HG03025 (cell line): ENCODE measurements around the gene ZSCAN25.
"Not testable (repeated sequence)": the region's sequence is repeated elsewhere in the genome, so short reads cannot be mapped to it uniquely, and the experiment has no call there.

Source experiments
- ATAC-seq: cut with Tn5 transposase; IDR thresholded peaks from one replicate; pipeline ENCODE4 v1.9.1; 2021; ENCODE audit warnings: mild to moderate bottlenecking, moderate library complexity; ENCODE audit not compliant: unreplicated experiment, low FRiP score

The ZSCAN25 gene

DNA sequence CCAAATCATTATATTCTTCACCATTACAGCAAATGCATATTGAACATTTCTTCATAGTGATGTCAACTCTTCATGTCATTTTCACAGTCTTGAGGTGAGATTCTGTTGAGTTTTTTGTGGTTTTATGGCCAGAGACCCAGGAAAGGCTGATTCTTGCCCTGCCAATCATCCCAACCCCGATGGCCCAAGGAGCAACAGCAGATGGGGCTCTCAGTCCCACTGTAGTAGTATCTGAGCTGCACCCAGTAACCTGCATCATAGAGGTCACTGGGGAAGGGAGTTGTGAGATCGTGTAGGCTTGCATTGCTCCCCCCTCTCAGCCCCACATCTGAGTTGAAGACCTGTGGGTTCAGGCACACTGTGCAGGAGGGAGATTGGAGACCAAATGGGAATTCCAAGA lies 26.7 kb downstream of the ZSCAN25 start:
- ATAC-seq, result no peak

- no peak for ATAC-seq
Observed at GRCh38 chr7:99644431-99644830, 27.7 kb downstream of the ZSCAN25 start.

- no peak for ATAC-seq
Observed at GRCh38 chr7:99645590-99645989, 28.8 kb downstream of the ZSCAN25 start.

DNA sequence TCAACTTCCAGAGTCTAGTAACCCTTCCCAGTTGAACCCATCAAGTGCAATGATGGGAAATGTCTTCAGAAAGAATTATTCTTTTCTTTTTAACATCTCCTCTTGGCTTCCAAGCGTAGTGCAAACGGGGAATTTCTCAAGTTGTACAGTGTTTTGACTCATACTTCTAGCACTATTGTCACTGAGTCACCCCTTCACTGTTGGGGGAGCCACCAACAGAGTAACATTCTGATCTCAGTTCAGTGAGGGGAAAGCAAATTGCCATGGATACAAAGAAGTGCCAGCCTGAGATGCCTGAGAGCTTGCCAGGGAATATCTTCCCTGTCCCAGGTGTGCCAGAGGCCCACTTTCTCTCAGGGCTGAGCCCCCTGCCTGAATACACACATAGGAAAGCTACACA lies 32.1 kb downstream of the ZSCAN25 start:
- no peak for ATAC-seq

GRCh38 chr7:99651290-99651689 lies 34.5 kb downstream of the ZSCAN25 start:
- no peak for ATAC-seq

DNA sequence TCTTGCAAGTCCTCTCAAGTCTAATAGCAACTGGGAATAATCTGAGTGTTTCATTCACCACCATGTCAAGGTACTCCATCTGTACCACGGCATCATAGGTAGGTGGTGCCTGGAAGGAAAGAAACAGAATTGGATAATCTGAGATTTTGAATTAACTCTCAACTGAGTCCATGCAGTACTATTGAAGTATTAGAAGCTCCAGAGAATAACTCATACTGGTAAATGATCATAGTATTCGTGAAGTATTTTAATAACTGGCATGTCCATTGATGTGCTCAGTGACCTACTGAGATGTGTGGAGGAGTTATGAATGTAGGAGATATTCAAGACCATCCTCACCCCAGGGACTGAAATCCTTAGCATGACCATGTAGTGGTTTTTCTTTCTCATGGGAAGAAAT lies 35.9 kb downstream of the ZSCAN25 start:
- no peak for ATAC-seq

GRCh38 chr7:99653269-99653668 lies 36.5 kb downstream of the ZSCAN25 start:
- ATAC-seq, result not testable (repeated sequence)

GRCh38 chr7:99653754-99654153 lies 37.0 kb downstream of the ZSCAN25 start:
- ATAC-seq, result no peak

GRCh38 chr7:99654626-99655025 lies 37.9 kb downstream of the ZSCAN25 start:
- ATAC-seq, result not testable (repeated sequence)

DNA sequence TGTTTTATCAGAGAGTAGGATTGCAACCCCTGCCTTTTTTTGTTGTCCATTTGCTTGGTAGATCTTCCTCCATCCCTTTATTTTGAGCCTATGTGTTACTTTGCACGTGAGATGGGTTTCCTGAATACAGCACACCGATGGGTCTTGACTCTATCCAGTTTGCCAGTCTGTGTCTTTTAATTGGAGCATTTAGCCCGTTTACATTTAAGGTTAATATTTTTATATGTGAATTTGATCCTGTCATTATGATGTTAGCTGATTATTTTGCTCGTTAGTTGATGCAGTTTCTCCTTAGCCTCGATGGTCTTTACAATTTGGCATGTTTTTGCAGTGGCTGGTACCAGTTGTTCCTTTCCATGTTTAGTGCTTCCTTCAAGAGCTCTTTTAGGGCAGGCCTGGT lies 41.1 kb downstream of the ZSCAN25 start:
- not testable (repeated sequence) for ATAC-seq

GRCh38 chr7:99665312-99666012 lies 48.7 kb downstream of the ZSCAN25 start:
- no peak for ATAC-seq

DNA sequence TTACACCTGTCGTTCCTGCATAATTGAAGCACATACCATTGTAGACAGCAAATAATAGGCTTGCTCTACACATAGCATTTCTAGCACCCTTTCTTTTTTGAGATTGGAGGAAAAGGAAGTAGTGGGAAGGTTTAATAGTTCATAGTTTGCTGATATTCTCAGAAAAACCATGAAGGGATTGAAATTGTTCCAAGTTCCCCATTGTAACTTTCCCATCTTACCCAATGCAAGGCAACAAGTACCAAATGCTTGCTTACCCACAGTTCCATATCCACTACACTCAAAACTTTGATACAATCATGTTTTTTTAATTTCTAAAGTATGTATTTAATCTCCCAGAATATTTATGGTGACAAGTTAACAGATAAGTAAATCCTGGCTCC lies 49.3 kb downstream of the ZSCAN25 start:
- ATAC-seq, result no peak

GRCh38 chr7:99667179-99667578 lies 50.4 kb downstream of the ZSCAN25 start:
- ATAC-seq, result no peak

DNA sequence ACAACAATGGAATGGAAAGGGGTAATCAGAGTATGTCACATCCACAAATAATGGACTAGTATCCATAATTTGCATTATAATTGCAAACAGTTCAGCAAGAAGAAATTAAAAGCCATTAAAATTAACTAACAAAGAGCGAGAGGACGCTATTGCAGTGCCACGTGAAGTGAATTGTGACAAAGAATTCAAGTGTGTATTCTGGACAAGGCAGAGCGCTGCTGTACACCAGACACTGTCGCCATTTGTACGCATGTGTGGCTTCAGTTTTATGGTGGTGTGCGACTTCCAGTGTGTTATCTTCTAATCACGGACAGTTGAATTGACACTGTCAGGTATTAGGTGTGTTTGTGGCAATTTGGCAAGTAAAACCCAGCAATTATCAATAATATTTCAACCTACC lies 51.8 kb downstream of the ZSCAN25 start:
- no peak for ATAC-seq

DNA sequence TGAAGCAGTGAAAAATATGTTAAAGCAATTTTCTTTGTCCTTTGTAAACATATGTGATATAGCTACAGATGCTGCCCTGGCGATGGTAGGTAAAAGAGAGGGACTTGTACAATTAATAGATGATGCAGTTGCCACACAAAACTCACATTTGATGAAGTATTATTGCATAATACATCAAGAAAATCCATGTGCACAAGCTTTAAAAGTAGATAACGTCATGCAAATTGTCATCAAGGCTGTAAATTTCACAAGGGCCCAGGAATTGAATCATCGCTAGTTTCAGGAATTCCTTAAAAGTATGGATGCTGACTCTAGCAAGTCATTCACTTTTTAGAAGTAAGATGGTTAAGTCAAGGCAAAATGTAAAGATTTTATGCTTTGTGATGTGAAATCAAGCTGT lies 53.0 kb downstream of the ZSCAN25 start:
- no peak for ATAC-seq

DNA sequence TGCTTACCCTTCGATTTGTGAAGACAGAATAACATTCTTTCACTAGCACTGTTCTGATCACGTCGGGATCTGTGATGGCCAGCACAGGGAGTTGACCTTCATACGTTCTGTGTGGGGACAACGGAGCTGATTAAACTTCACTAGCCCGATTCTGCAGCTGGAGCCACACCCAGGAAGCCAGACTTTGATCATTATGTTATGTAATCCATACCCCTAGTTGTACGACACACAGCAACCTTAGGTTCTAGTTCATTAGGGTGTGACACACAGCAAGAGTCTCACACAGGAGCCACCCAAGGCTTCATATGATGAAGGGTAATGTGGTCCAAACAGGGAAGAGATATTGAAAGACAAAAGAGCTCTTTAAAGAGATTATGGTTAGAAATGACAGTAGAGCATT lies 55.8 kb downstream of the ZSCAN25 start:
- no peak for ATAC-seq

DNA sequence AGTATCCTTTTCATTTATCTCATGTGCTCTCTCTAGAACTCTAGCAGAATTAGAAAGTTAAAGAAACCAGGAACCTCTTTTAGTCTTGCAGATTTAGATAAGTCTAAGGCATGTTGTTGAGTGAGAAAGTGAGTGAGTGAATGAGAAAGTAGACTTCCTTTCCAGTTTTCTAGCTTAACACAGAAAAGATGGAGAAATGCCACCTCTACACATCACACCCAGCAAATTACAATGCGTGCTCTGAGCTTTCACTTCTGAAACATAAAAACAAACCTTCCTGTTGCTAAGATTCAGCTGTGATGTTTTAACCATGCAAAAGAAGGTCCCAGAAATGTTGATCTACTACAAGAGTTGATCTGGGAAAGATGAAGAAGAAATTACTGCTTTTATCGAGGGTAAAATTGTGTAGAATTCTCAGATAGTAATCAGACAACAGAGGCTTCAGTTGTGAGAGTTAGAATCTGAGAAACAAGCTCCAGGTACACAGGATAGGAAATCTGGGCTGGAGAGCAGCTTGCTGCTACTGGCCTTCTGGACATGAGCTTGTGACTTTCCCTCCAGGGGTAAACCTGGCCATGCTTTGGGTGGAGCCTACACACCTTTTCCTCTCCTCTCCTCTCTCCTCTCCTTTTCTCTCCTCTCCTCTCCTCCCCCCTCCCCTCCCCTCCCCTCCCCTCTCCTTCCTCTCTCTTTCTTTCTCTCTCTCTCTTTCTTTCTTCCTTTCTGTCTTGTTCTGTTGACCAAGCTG lies 58.4 kb downstream of the ZSCAN25 start:
- no peak for ATAC-seq

- no peak for ATAC-seq
Observed at GRCh38 chr7:99677013-99677647, 60.4 kb downstream of the ZSCAN25 start.

- no peak for ATAC-seq
Observed at GRCh38 chr7:99677648-99678045, 60.9 kb downstream of the ZSCAN25 start.

- ATAC-seq, result no peak
Observed at GRCh38 chr7:99679032-99679399, 62.3 kb downstream of the ZSCAN25 start.

- ATAC-seq, result no peak
Observed at GRCh38 chr7:99679400-99680191, 62.9 kb downstream of the ZSCAN25 start, which contains the start of gene CYP3A5. Gene CYP3A5, minus strand, starts transcription at chr7:99679996. Its CDS starts 100 bp downstream, at chr7:99679896.
